ENCODE results near the gene C6orf136. TPM values are rescaled to one million over a fixed set of nuclear protein-coding genes. Genes with fewer than 3 reads are reported as not detected.
A peak's percentile ranks its signal among the peaks of the same experiment; 100 is the strongest.
"Not testable (repeated sequence)": the region's sequence is repeated elsewhere in the genome, so short reads cannot be mapped to it uniquely, and the experiment has no call there.

C6orf136 gene
- total and polyA plus RNA-seq, 9 of the 15 experiments (the other 6 are each of a cell fraction or from before 2014, with no cell fraction given), result 14.1 to 63.1 (median 18.4) TPM

- TF ChIP-seq CTCF (IDR thresholded peaks at IDR 0.05 in 2 of 3, conservative IDR thresholded peaks at IDR 0.05 in 1 of 3; ENCODE audit: insufficient read depth in 2 of 3, low read depth in 1 of 3, low read length in 3 of 3) (peak; percentile 85 to 92 (median 90)), EGR1 (conservative IDR thresholded peaks at IDR 0.05) (peak; percentile 85), MNT (conservative IDR thresholded peaks at IDR 0.05) (peak in 1 of 2 experiments; percentile 30; a peak in 1 of 4 replicates), HLTF (IDR thresholded peaks at IDR 0.05) (peak; percentile 15; the same call in 1 of the 2 replicates), DPF2 (IDR thresholded peaks at IDR 0.05) (peak; percentile 55), JUND (IDR thresholded peaks at IDR 0.05; ENCODE audit: borderline replicate concordance, low read depth, low read length) (0 out of 2 replicates have a peak, but pooled peaks have one; percentile 10), ZBTB26 (CRISPR knock-in tag; IDR thresholded peaks at IDR 0.05) (0 out of 2 replicates have a peak, but pooled peaks have one; percentile 7), SMARCE1 (IDR thresholded peaks at IDR 0.05) (0 out of 2 replicates have a peak, but pooled peaks have one; percentile 17), RBM22 (IDR thresholded peaks at IDR 0.05; ENCODE audit: low read depth, low read length, poor library complexity, severe bottlenecking) (peak; percentile 5), NFATC3 (IDR thresholded peaks at IDR 0.05) (peak; percentile 19; the same call in 1 of the 2 replicates), POLR2A (conservative IDR thresholded peaks at IDR 0.05) (peak; percentile 40; the same call in 1 of the 2 replicates), MAZ (CRISPR knock-in tag; conservative IDR thresholded peaks at IDR 0.05 in 1 of 2, IDR thresholded peaks at IDR 0.05 in 1 of 2) (0 out of 4 replicates have a peak, but pooled peaks of 1 of the 2 experiments have one; percentile 37), ZFX (CRISPR knock-in tag; IDR thresholded peaks at IDR 0.05) (peak; percentile 84), NRF1 (conservative IDR thresholded peaks at IDR 0.05 in 1 of 2, IDR thresholded peaks at IDR 0.05 in 1 of 2) (0 out of 4 replicates have a peak, but pooled peaks of 1 of the 2 experiments have one; percentile 15), MYNN (IDR thresholded peaks at IDR 0.05) (peak; percentile 61), ESRRA (IDR thresholded peaks at IDR 0.05; ENCODE audit: borderline replicate concordance, low read depth) (peak; percentile 8; the same call in 1 of the 2 replicates), TEAD4 (IDR thresholded peaks at IDR 0.05; ENCODE audit: low read length) (peak; percentile 25; the same call in 1 of the 2 replicates), CTBP1 (IDR thresholded peaks at IDR 0.05; ENCODE audit: borderline replicate concordance) (0 out of 2 replicates have a peak, but pooled peaks have one; percentile 21), MTA3 (IDR thresholded peaks at IDR 0.05; ENCODE audit: borderline replicate concordance) (peak; percentile 59; the same call in 1 of the 2 replicates), ILF3 (IDR thresholded peaks at IDR 0.05; ENCODE audit: borderline replicate concordance) (0 out of 2 replicates have a peak, but pooled peaks have one; percentile 16)
- TF ChIP-seq JUND (tag; IDR thresholded peaks at IDR 0.05; ENCODE audit: borderline replicate concordance, low read depth, low read length); MYNN (CRISPR knock-in tag; IDR thresholded peaks at IDR 0.05); TEAD4 (CRISPR knock-in tag; IDR thresholded peaks at IDR 0.05; ENCODE audit: borderline replicate concordance): not testable (repeated sequence)
Measured at GRCh38 chr6:30597315-30598144, 49.4 kb upstream of the C6orf136 start (continued).

All from K562 (cell line).